Spleen (tissue), 11 donors: ENCODE measurements around the gene SEC16A. TPM values are rescaled to one million over a fixed set of nuclear protein-coding genes. Genes with fewer than 3 reads are reported as not detected.
A peak's percentile ranks its signal among the peaks of the same experiment; 100 is the strongest.

Experiments
- DNase-seq: peaks from one replicate; pipeline ENCODE4 v3.0.0-alpha.2; 2020
- H3K27ac ChIP-seq, 8 donors: fragments of 200-600 bp; sonication (generic) in 7 of 8; 1 replicate in 4 of 8; 2 replicates in 4 of 8; pipeline versions ENCODE4 v1.5.0 to v1.8.0; 2016 to 2021; ENCODE audit warnings: inconsistent platforms in 4 of 8, mild to moderate bottlenecking in 4 of 8, moderate library complexity in 1 of 8
- H3K27me3 ChIP-seq, 7 donors: fragments of 200-600 bp; sonication (generic) in 6 of 7; replicated peaks in 1 of 7; 1 replicate in 4 of 7; 2 replicates in 3 of 7; pipeline versions ENCODE4 v1.5.0 to v1.8.0; 2016 to 2021; ENCODE audit warnings: inconsistent platforms in 3 of 7, mild to moderate bottlenecking in 1 of 7
- H3K36me3 ChIP-seq, 6 donors: fragments of 200-600 bp; sonication (generic) in 5 of 6; 1 replicate in 4 of 6; 2 replicates in 2 of 6; pipeline versions ENCODE4 v1.5.0 to v1.8.0; 2016 to 2021; ENCODE audit warnings: inconsistent platforms in 2 of 6
- H3K4me1 ChIP-seq, 6 donors: fragments of 200-600 bp; sonication (generic) in 5 of 6; 1 replicate in 3 of 6; 2 replicates in 3 of 6; pipeline versions ENCODE4 v1.5.0 to v1.8.0; 2016 to 2021; ENCODE audit warnings: inconsistent platforms in 3 of 6
- H3K4me3 ChIP-seq, 8 donors: fragments of 200-600 bp; sonication (generic) in 7 of 8; 1 replicate in 4 of 8; 2 replicates in 4 of 8; pipeline versions ENCODE4 v1.5.0 to v1.8.0; 2016 to 2021; ENCODE audit warnings: inconsistent platforms in 4 of 8, mild to moderate bottlenecking in 4 of 8, moderate library complexity in 2 of 8
- H3K9me3 ChIP-seq, 8 donors: fragments of 200-600 bp; sonication (generic) in 7 of 8; 1 replicate in 4 of 8; 2 replicates in 4 of 8; pipeline versions ENCODE4 v1.5.0 to v1.8.0; 2016 to 2021; ENCODE audit warnings: inconsistent platforms in 4 of 8
- CTCF ChIP-seq, 11 experiments: fragments of 200-600 bp in 7 of 11; fragments of 450-650 bp in 4 of 11; sonication (generic) in 4 of 11; IDR thresholded peaks in 8 of 11; conservative IDR thresholded peaks in 3 of 11; 1 replicate in 7 of 11; 2 replicates in 4 of 11; pipeline versions ENCODE4 v1.4.0 to v1.8.0; 2016 to 2021; ENCODE audit warnings: antibody characterized with exemption in 11 of 11, inconsistent platforms in 4 of 11, mild to moderate bottlenecking in 1 of 11
- POLR2A ChIP-seq, 3 donors: fragments of 450-650 bp; IDR thresholded peaks; one replicate each; pipeline ENCODE4 v1.5.1; 2017; ENCODE audit warnings: antibody characterized with exemption in 3 of 3, mild to moderate bottlenecking in 1 of 3
- POLR2AphosphoS5 ChIP-seq, 3 donors: sonication (generic); formaldehyde crosslinking; IDR thresholded peaks; one replicate each; pipeline ENCODE4 v1.5.1; 2017; ENCODE audit warnings: antibody characterized with exemption in 3 of 3
- WGBS, 5 donors: extraction: QIAGEN DNeasy Blood & Tissue Kit in 3 of 5; methylation state at CpG; one replicate each; pipeline versions ENCODE4 v1.1.5 to v1.1.7; 2013 to 2018; 5-methylcytosine and 5-hydroxymethylcytosine counted together
- intact Hi-C: fragments of 100-400 bp; cut with DNase I; formaldehyde crosslinking; loops from one replicate; pipeline ENCODE4 v1.15.0; 2023; ENCODE audit warnings: low total_unique reads
- polyA plus RNA-seq, 3 donors: library from polyadenylated mRNA; stranded (reverse); fragments of 200-250 nt; gene quantifications; one replicate each; pipeline ENCODE4 v1.2.1, GENCODE V29; 2013
- total RNA-seq, 7 donors: library from RNA; depleted of rRNA in 3 of 7; stranded (reverse); fragments of >200 nt in 3 of 7; fragmentation: NEBNext Ultra II Directional in 4 of 7; extraction: Animal tissue kit (Norgen Biotek cat#: 25700) in 4 of 7; gene quantifications; one replicate each; pipeline versions ENCODE4 v1.1.0 to v1.2.1, GENCODE V29; 2016 to 2021
- donor health status: healthy with polysubstance abuse.
- donor health status: DM: no; HTN: no; CAD: no; lungs with moderate emphysema.
- donor health status: DM: no; HTN: no; CAD: no.
- donor health status: Bipolar disorder and iron deficiency.
- donor health status: healthy.
- donor health status: DM: no; HTN: no; CAD: no.
- donor health status: DM: yes; HTN: yes; CAD: no.

Gene SEC16A
- total and polyA plus RNA-seq, 10 donors, result 35.0 to 92.1 (median 75.1) TPM

GRCh38 chr9:136474021-136474640 is 8.7 kb downstream of the SEC16A start:
- 93 to 96% (median 93%) methylated on average over 24 to 27 of the region's 27 CpGs for WGBS, 5 donors
- Histone ChIP-seq H3K4me3 (no peak overlapping the region), H3K4me1 (peaks cover 0 to 48% (median 22%) of the 10 kb centered on the region in 6 donors), H3K27me3 (no peaks in the 10 kb centered on the region), H3K36me3 (peaks cover 3 to 100% (median 92%) of the 10 kb centered on the region in 6 donors), H3K9me3 (no peaks in the 10 kb centered on the region), H3K27ac (no peak overlapping the region)
- intact Hi-C loops, result no loop called here
- TF ChIP-seq POLR2AphosphoS5 (IDR thresholded peaks at IDR 0.05) (peak in 2 of 3 donors; percentile 33 to 72), CTCF (IDR thresholded peaks at IDR 0.05 in 8 of 11, conservative IDR thresholded peaks at IDR 0.05 in 3 of 11) (no peak)
- no peak for DNase-seq

- peaks cover 3 to 100% (median 98%) of the 10 kb centered on the region in 6 donors for H3K36me3 ChIP-seq
- TF ChIP-seq CTCF (IDR thresholded peaks at IDR 0.05 in 8 of 11, conservative IDR thresholded peaks at IDR 0.05 in 3 of 11) (no peak), POLR2AphosphoS5 (IDR thresholded peaks at IDR 0.05) (no peak), POLR2A (IDR thresholded peaks at IDR 0.05) (no peak)
- peaks cover 0 to 40% (median 16%) of the 10 kb centered on the region in 6 donors for H3K4me1 ChIP-seq
- no peaks in the 10 kb centered on the region for H3K27me3 ChIP-seq
- no peak overlapping the region for H3K4me3 ChIP-seq
- DNase-seq, result no peak
- peak overlapping the region in 4 of 8 donors; percentile 33 to 55 (median 48) for H3K27ac ChIP-seq
- intact Hi-C loops, result no loop called here
- 90 to 96% (median 95%) methylated on average over 14 of the region's 14 CpGs for WGBS, 5 donors
- no peaks in the 10 kb centered on the region for H3K9me3 ChIP-seq
Observed at GRCh38 chr9:136473354-136473721, 9.5 kb downstream of the SEC16A start.

- TF ChIP-seq CTCF (IDR thresholded peaks at IDR 0.05 in 8 of 11, conservative IDR thresholded peaks at IDR 0.05 in 3 of 11) (no peak), POLR2A (IDR thresholded peaks at IDR 0.05) (no peak), POLR2AphosphoS5 (IDR thresholded peaks at IDR 0.05) (peak; percentile 41 to 75 (median 55))
- no peak overlapping the region for H3K4me3 ChIP-seq
- H3K27me3 ChIP-seq, result no peaks in the 10 kb centered on the region
- intact Hi-C loops, result no loop called here
- H3K9me3 ChIP-seq, result no peaks in the 10 kb centered on the region
- no peak for DNase-seq
- WGBS, 5 donors, result 79 to 87% (median 83%) methylated on average over 25 to 28 of the region's 28 CpGs
- peaks cover 0 to 34% (median 14%) of the 10 kb centered on the region in 6 donors for H3K4me1 ChIP-seq
- H3K36me3 ChIP-seq, result peaks cover 3 to 100% (median 98%) of the 10 kb centered on the region in 6 donors
- peak overlapping the region in 7 of 8 donors; percentile 33 to 55 (median 41) for H3K27ac ChIP-seq
Observed at GRCh38 chr9:136472640-136473353, 10.0 kb downstream of the SEC16A start.
